Natural killer cell treated with Interleukin-12 subunit alpha and Interleukin-12 subunit beta and Interleukin-15 and Interleukin-18, amount 100 ng/mL, for 72 hours (primary cell): Measurements from ENCODE around the gene ORC2. TPM values are rescaled to one million over a fixed set of nuclear protein-coding genes. Genes with fewer than 3 reads are reported as not detected.

ENCODE experiments used
- ATAC-seq, 2 donors: fragments of 150-1000 bp; cut with Tn5 transposase in 1 of 2; sonication (Bioruptor Pico), chemical (Tn5 transposase) in 1 of 2; 2 replicates each; pipeline ENCODE4 v1.10.0; 2021
- DNase-seq: peaks from one replicate; pipeline ENCODE4 v3.0.0; 2022; ENCODE audit warnings: low spot score
- H3K27ac Mint-ChIP-seq, 2 donors: 1 replicate in 1 of 2; 2 replicates in 1 of 2; pipeline ENCODE4 v1.8.0; 2022; ENCODE audit warnings: mixed read lengths in 2 of 2, mild to moderate bottlenecking in 1 of 2, moderate library complexity in 1 of 2
- H3K27me3 Mint-ChIP-seq, 2 donors: 1 replicate in 1 of 2; 2 replicates in 1 of 2; pipeline ENCODE4 v1.8.0; 2022; ENCODE audit warnings: mixed read lengths in 2 of 2
- H3K36me3 Mint-ChIP-seq: one replicate; pipeline ENCODE4 v1.8.0; 2022; ENCODE audit warnings: mixed read lengths
- H3K4me1 Mint-ChIP-seq, 2 donors: 1 replicate in 1 of 2; 2 replicates in 1 of 2; pipeline ENCODE4 v1.8.0; 2022; ENCODE audit warnings: low read depth in 2 of 2, mixed read lengths in 2 of 2, mild to moderate bottlenecking in 1 of 2
- H3K4me3 Mint-ChIP-seq: one replicate; pipeline ENCODE4 v1.8.0; 2022; ENCODE audit warnings: mixed read lengths
- H3K9me3 Mint-ChIP-seq: 2 replicates; pipeline ENCODE4 v1.8.0; 2022; ENCODE audit warnings: mixed read lengths
- total RNA-seq, 2 donors: library from RNA; stranded (reverse); gene quantifications; one replicate each; pipeline ENCODE4 v1.2.3, GENCODE V29; 2022

ORC2 gene
- total RNA-seq, 2 donors from 2014 or later = 33.8 to 43.9 TPM

DNA sequence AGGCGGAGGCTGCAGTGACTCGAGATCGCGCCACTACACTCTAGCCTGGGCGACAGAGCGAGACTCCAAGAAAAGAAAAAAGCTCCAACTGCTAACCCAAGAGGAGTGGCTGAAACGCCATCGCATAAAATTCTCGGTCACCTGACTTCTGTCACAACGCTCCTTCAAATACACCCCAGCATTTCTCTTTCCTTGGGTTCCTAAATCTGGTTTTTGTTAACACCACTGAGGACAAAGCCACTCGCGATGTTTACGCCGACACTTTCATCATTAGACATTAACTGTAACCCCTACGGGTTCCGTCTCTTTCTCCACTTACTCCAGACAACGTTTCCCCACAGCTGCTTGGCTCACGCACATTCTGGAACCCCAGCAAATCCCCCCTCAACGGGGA, 99.7 kb downstream of the ORC2 start:
- Mint-ChIP-seq H3K27me3 (no peaks in the 10 kb centered on the region), H3K4me3 (peak overlapping the region; percentile 99), H3K36me3 (peaks cover 39% of the 10 kb centered on the region), H3K9me3 (no peaks in the 10 kb centered on the region), H3K27ac (peak overlapping the region; percentile 94 to 96), H3K4me1 (peaks cover 35% of the 10 kb centered on the region in 2 donors)
- ATAC-seq (no peak), DNase-seq (no peak)

DNA sequence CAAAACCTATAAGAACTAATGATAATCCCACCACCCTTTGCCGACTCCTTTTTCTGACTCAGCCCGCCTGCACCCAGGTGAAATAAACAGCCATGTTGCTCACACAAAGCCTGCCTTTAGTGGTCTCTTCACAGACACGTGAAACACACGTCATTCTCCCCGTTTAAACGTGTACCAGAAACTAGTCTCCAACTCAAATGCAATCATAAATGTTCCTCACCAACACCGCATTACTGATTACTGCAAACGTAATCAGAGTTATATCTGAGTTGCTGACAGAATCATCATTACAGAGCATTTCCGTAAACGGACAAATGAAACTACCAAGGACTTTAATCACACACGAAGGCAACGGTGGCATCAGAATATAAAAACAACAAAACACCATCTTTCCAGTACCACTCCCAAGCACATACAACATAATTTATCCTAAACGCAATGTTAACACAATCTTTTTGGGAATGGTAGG, 100.9 kb downstream of the ORC2 start:
- Mint-ChIP-seq H3K27ac (peak overlapping the region; percentile 94 to 96), H3K27me3 (no peaks in the 10 kb centered on the region), H3K9me3 (no peaks in the 10 kb centered on the region), H3K4me1 (peaks cover 43 to 47% of the 10 kb centered on the region in 2 donors), H3K4me3 (peak overlapping the region; percentile 99), H3K36me3 (peaks cover 51% of the 10 kb centered on the region)
- DNase-seq = peak; percentile 63
- ATAC-seq = peak in 1 of 2 donors; percentile 51

DNA sequence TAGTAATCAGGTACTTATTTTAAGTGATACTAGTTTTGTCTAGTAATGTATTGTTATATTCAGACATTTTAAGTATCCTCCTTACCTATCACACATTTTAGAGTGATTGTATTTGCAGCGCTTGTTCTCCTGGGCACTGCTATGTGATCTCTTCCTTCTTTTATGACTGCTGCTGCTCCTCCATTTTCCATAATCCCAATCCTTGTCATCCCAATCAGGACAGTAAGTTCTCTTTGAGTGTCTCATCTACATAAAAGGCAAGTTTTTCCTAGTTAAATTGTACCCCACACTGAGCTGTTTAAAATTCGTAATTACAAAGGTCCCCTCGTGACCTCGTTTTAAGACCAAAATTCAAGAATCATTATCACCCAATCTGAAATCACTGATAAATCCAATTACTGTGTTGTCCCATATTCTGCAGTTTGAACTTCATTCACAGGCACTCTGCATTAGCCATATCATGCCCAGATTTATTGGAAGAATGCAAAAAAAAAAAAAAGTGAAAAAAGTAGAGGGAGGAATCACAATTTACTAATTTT, 101.8 kb downstream of the ORC2 start:
- H3K9me3 Mint-ChIP-seq = no peaks in the 10 kb centered on the region
- DNase-seq = no peak
- H3K4me1 Mint-ChIP-seq = peaks cover 52 to 55% of the 10 kb centered on the region in 2 donors
- no peak for ATAC-seq
- peak overlapping the region; percentile 94 to 96 for H3K27ac Mint-ChIP-seq
- H3K4me3 Mint-ChIP-seq = peak overlapping the region; percentile 99
- H3K27me3 Mint-ChIP-seq = no peaks in the 10 kb centered on the region
- H3K36me3 Mint-ChIP-seq = peaks cover 60% of the 10 kb centered on the region

DNA sequence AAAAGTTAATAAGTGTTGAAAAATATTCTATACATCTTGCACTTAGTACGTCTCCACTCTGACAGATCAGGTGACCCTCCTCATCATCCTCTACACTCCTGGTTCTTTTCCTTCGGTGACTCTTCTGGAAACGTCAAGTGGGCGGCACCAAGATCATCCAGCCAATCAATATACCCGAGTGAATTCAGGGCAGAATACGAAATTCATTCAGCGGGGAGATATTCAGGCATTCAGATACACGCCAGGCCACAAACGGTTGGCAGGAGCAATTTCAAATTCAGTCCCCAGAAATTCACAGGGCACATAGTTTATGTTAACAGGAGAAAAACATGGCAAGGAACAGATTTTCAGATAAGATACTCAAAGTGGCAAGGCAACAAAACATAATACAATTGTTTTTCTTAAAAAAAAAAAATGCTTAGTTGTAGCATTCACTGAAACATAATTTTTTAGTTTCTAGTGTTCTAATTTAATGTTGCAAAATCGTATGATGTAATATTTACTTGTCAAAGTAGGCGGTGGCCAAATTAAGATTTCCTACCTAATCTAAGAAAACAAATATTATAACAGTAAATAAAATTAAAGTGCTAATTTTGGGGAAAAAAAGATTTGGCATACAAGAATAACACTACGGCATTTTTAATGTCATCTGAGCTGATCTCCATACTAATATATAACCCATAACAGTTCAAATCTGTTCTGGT, 103.2 kb downstream of the ORC2 start:
- Mint-ChIP-seq H3K4me1 (peaks cover 55 to 57% of the 10 kb centered on the region in 2 donors), H3K27ac (peak overlapping the region; percentile 71 to 96), H3K4me3 (peak overlapping the region; percentile 81), H3K27me3 (no peaks in the 10 kb centered on the region), H3K36me3 (peaks cover 64% of the 10 kb centered on the region), H3K9me3 (no peaks in the 10 kb centered on the region)
- no peak for ATAC-seq
- DNase-seq = no peak

Other genes starting within 250 kb of the ORC2 start
- 100 to 1,000 TPM; 327 to 422 TPM for gene BZW1, start 151.8 kb downstream of the ORC2 start, total RNA-seq
- 100 to 1,000 TPM; 108 to 168 TPM for gene CLK1, start 99.0 kb downstream of the ORC2 start, total RNA-seq
- 10 to 100 TPM; 21.8 to 35.0 TPM for gene PPIL3, start 74.6 kb downstream of the ORC2 start, total RNA-seq
- 10 to 100 TPM; 23.2 to 37.8 TPM for gene NIF3L1, start 74.3 kb downstream of the ORC2 start, total RNA-seq
- gene HYCC2, start 108.0 kb upstream of the ORC2 start, total RNA-seq = 10 to 100 TPM; 55.0 to 64.6 TPM
- gene NDUFB3, start 108.3 kb upstream of the ORC2 start, total RNA-seq = 100 to 1,000 TPM; 104 to 124 TPM
- 100 to 1,000 TPM; 366 to 438 TPM for gene CFLAR, start 152.5 kb upstream of the ORC2 start, total RNA-seq
- gene CASP10, start 219.5 kb upstream of the ORC2 start, total RNA-seq = 10 to 100 TPM; 17.5 to 23.0 TPM